GM19438 (cell line): Measurements from ENCODE around the gene RALGDS.

ENCODE experiments used
- ATAC-seq: cut with Tn5 transposase; IDR thresholded peaks from one replicate; pipeline ENCODE4 v1.9.1; 2021; ENCODE audit warnings: low read depth; ENCODE audit not compliant: unreplicated experiment

Gene RALGDS

DNA sequence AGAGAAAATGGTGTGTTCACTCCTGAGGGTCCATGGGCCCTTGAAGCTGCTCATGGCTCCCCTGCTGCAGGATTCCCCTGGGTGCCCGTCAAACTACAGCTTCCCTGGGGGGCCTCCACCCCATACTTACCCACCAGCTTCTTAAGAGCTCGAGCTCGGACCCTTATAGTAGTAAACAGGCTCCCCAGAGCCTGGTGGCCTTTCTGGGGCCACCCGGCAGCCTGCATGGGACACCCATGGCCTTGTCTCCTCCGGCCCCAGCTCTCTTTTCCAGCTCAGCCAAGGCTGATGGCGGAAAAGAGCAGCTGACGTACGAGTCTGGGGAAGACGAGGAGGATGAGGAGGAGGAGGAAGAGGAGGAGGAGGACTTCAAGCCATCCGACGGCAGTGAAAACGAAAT, 63.5 kb downstream of the RALGDS start:
- no peak for ATAC-seq

DNA sequence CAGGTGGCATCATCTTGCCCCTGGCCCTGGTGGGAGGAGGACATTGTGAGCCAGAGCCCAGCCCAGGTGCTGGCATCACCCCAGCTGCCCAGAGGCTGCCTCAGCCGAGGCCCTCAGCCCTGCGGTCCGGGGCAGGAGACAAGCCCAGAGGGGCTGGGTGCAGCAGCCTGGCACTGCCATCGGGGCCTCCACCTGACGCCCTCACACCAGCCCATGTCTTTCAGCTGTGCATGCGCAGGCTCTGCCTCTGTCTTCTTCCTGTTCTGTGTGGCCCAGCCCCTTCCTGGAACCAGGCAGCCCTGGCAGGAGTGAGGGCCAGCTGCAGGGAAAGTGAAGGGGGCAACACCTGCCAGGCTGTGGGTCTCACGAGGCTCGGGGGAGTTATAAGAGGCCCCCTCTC, 64.0 kb downstream of the RALGDS start:
- no peak for ATAC-seq

DNA sequence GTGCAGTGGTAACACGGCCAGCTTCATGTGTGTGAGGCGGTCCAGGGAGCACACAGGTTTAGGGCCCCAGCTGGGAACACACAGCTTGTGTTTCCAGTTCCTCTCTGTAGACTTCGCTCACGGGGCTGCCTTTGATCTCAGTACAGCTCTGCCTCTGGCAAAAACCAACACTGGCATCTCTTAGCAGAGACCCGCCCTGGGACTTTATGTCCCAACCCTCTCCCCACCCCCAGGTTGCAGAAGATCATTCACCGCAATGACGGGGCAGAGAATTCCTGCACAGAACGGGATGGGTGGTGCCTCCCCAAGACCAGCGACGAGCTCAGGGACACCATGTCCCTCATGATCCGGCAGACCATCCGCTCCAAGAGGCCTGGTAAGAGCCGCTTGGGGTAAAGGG, 64.5 kb downstream of the RALGDS start:
- no peak for ATAC-seq

DNA sequence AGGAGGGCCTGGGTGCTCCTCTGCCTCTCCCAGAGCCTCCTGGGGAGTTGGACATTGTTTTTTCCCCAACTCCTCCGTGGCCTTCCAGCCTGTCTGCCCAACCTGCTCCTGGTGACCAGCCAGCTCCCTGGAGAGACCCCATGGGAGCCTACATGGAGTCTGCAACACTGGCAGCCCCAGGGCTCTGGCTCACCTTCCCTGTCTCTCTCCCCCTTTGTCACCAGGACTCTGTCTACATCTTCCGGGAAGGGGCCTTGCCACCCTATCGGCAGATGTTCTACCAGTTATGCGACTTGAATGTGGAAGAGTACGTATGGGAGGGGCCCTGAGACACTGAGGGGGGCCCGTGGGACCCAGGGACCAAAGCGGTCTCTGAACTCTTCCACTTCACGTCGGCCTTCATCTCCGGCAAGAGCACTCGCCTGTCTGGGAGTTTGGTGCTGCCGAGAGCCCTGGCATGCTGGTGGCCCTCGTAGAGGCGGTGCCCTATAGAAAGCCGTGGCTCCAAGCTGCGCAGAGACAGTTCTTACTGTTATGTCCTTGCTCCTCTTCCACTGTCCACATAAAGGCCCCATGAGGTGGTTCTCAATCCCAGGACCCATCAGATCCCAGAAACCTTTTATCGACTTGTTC, 65.1 kb downstream of the RALGDS start:
- no peak for ATAC-seq

DNA sequence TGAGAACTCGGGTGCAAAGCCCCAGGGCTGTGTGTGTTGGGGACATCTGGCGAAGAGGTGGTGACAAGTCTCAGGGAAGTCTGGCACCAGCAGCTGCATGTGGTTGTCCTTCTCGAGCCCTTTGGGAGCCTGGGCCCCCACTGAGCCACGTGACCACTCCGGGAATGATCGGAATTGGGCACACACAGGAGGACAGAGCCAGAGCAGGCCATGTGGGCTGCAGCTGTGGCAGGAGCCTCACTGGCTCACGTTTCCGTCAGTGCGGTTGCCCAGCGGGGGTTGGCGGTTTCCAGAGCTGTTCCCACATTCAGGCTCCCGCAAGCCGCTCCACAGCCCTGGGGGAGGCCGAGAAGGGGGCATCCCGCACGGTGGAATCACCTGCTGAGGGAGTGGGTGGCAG, 66.1 kb downstream of the RALGDS start:
- ATAC-seq: no peak

DNA sequence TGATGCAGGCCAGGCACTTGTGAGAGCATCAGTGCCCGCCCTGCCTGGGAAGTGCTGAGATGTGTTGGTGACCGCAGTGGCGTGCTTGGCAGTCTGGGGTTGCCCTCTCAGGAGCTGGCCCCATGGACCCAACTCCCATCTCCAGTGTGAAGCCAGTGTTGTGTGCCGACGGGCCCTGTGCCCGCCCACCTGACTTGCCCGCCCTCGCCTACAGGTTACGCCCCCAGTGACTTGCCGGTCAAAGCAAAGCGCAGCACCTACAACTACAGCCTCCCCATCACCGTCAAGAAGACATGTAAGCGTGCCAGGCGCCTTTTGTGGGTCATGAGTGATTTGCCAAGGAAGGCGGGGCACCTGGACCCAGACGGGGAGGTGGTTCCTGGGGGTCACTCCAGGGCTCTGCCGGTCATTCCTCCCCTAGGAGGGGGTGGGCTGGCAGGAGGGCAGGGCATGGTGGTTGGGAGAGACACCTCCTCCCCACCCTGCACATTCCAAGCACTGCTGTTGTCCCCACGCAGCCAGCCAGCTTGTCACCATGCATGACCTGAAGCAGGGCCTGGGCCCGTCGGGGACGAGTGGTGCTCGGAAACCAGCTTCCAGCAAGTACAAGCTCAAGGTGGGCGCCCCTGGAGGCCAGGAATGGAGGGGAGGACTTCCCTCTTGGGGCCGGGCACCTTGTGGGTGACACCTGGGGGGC, 66.7 kb downstream of the RALGDS start:
- no peak for ATAC-seq

DNA sequence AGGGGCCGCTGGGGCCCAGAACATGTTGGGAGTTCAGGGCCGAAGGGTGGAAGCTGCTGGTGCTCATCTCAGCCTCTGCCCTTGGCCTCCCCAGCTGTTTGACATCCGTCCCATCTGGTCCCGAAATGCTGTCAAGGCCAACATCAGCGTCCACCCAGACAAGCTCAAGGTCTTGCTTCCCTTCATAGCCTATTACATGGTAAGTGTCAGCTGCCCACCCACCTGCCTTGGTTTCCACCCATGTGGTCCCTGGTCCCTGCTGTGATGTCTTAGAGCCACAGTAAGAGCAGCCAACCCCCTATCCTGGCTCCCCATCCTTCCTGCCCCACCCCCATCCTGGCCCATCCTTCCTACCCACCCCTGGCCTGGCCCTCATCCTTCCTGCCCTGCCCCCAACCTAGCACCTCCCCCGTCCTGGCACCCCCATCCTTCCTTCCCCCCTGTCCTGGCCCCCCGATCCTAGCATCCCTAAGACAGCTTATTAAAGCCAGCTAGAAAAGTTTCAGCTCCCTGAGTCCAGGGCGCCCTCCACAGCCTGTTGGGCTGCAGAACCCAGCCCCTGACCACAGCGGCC, 69.0 kb downstream of the RALGDS start:
- no peak for ATAC-seq

DNA sequence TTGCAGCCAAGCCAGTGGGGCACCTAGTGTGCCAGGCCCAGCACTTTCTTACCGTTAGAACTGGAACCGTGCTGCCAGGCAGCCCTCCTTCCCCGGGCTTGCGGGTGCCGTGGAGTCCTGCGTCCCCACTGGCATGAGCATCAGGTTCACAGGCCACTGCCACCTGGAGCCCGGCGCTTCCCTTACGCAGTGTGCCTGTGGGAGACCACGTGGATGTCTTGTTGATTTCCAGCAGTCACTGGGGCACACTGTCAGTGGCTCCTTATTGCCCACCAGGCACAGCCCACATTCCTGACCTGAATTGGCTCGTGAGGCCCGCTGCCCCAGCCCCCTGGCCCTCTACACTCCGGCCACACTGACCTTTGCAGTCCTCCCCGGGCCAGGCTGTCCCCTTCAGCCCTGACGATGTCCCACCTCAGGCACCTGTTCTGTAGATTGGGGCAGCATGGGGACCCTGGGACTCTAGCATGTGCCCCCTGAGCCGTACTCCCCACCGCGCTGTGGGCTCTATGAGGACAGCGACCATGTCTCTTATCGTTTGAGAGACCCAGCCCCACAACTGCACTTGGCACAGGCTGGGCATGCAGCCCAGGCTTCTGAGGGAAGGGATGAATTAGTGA, 69.6 kb downstream of the RALGDS start:
- no peak for ATAC-seq

DNA sequence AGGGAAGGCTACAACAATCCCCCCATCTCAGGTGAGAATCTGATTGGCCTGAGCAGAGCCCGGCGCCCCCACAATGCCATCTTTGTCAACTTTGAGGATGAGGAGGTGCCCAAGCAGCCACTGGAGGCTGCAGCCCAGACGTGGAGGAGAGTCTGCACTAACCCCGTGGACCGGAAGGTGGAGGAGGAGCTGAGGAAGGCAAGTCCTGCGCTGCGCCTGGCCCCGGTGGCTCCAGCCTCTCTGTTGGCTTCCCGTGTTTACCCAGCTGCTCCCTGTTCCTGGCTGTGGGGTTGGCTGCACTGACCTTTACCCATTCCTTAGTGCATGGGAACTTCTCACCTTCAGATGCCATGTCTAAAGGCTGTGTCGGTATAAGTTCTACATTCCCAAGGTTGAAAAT, 70.3 kb downstream of the RALGDS start:
- no peak for ATAC-seq

DNA sequence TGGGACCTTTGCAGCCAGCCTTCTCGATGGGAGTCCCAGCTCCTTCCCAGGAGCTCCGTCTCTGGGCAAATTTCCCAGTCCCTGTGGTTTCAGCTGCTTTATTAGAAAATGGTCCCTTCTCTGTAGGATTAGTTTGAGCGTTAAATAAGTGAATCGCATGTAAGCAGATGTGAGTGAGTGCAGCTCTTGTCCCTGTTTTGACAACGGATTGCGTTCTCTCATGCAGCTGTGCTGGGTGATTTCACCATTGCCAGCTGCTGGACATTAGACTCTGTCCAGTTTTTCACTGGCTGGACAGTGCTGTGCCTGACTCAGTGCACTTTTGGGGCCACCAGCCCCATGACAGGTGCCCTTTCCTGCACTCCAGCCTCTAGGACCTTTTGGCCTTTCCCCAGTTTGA, 70.9 kb downstream of the RALGDS start:
- ATAC-seq: no peak

DNA sequence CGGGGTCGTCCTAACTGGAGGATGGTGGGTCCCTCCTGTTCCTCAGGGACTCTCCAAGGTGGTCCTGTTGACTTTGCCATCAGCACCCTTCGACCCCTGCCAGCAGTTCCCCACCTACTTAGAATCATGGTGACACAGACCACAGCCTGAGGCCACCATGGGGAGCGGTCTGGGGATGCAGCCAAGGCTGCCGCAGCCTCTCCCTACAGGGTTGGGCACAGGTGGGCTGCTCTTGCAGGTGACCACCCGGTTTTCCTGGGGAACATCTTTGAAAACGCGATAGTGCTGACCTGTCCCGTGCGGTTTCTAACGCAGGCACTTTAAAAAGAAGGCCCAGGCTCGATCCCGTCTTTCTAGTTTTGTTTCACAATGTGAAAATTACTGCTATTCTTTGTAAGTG, 72.0 kb downstream of the RALGDS start:
- ATAC-seq: no peak

DNA sequence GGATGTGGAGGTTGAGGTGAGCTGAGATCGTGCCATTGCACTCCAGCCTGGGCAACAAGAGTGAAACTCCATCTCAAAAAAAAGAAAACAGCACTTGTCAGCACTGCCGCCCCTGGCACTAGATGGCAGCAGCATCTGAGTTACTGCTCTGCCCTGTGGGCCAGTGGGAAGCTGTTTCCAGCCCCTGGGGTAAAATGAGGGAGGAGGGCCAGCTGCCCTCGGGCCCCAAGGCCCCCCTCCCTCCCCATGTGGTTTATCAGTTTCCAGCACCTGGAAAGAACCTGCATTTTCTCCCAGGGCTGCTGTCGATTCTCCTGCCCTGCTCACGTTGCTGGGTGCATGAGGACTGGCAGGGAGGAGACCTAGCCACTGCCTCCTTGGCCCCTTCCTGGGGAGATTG, 72.4 kb downstream of the RALGDS start:
- ATAC-seq: no peak
